ENCODE data around the gene ARFGEF3. TPM values are rescaled to one million over a fixed set of nuclear protein-coding genes. Genes with fewer than 3 reads are reported as not detected.

The ARFGEF3 gene
- total RNA-seq, 2 donors from 2014 or later = 3.6 to 8.0 TPM

- Mint-ChIP-seq H3K36me3 (ENCODE audit: low read depth) (no peaks in the 10 kb centered on the region), H3K9me3 (peaks cover 3% of the 10 kb centered on the region), H3K27me3 (peaks cover 34% of the 10 kb centered on the region), H3K4me1 (peaks cover under 1% of the 10 kb centered on the region), H3K4me3 (no peak overlapping the region), H3K27ac (no peak overlapping the region)
- ATAC-seq (replicated peaks) = no peak
Measured at GRCh38 chr6:138155443-138155842, 6.3 kb upstream of the ARFGEF3 start.

- H3K36me3 Mint-ChIP-seq (ENCODE audit: low read depth) = peaks cover 6% of the 10 kb centered on the region
- peaks cover 2% of the 10 kb centered on the region for H3K9me3 Mint-ChIP-seq
- H3K4me1 Mint-ChIP-seq = peaks cover 15% of the 10 kb centered on the region
- H3K27ac Mint-ChIP-seq = no peak overlapping the region
- peaks cover 33% of the 10 kb centered on the region for H3K27me3 Mint-ChIP-seq
- no peak overlapping the region for H3K4me3 Mint-ChIP-seq
- ATAC-seq (replicated peaks) = no peak
Measured at GRCh38 chr6:138157986-138158638, 3.6 kb upstream of the ARFGEF3 start.

- H3K9me3 Mint-ChIP-seq = no peaks in the 10 kb centered on the region
- H3K27me3 Mint-ChIP-seq = peaks cover 40% of the 10 kb centered on the region
- peaks cover 6% of the 10 kb centered on the region for H3K36me3 Mint-ChIP-seq (ENCODE audit: low read depth)
- H3K4me3 Mint-ChIP-seq = no peak overlapping the region
- ATAC-seq (replicated peaks) = no peak
- peaks cover 15% of the 10 kb centered on the region for H3K4me1 Mint-ChIP-seq
- no peak overlapping the region for H3K27ac Mint-ChIP-seq
Measured at GRCh38 chr6:138159246-138159645, 2.5 kb upstream of the ARFGEF3 start.

- Mint-ChIP-seq H3K9me3 (no peaks in the 10 kb centered on the region), H3K4me3 (peak overlapping the region; percentile 81), H3K4me1 (peaks cover 15% of the 10 kb centered on the region), H3K36me3 (ENCODE audit: low read depth) (peaks cover 6% of the 10 kb centered on the region), H3K27ac (no peak overlapping the region), H3K27me3 (peaks cover 46% of the 10 kb centered on the region)
- no peak for ATAC-seq (replicated peaks)
Measured at GRCh38 chr6:138160329-138161087, 1.2 kb upstream of the ARFGEF3 start.

- ATAC-seq (replicated peaks) = peak; percentile 20
- Mint-ChIP-seq H3K27ac (no peak overlapping the region), H3K27me3 (peaks cover 46% of the 10 kb centered on the region), H3K9me3 (no peaks in the 10 kb centered on the region), H3K4me1 (peaks cover 15% of the 10 kb centered on the region), H3K4me3 (peak overlapping the region; percentile 81), H3K36me3 (ENCODE audit: low read depth) (peaks cover 6% of the 10 kb centered on the region)
Measured at GRCh38 chr6:138161088-138161337, 726 bp upstream of the ARFGEF3 start.

- peaks cover 6% of the 10 kb centered on the region for H3K36me3 Mint-ChIP-seq (ENCODE audit: low read depth)
- peaks cover 47% of the 10 kb centered on the region for H3K27me3 Mint-ChIP-seq
- H3K4me3 Mint-ChIP-seq = peak overlapping the region; percentile 81
- no peak overlapping the region for H3K27ac Mint-ChIP-seq
- H3K4me1 Mint-ChIP-seq = peaks cover 15% of the 10 kb centered on the region
- ATAC-seq (replicated peaks) = peak; percentile 49
- H3K9me3 Mint-ChIP-seq = no peaks in the 10 kb centered on the region
Measured at GRCh38 chr6:138162111-138162954, 594 bp downstream of the ARFGEF3 start.

GRCh38 chr6:138162955-138163575 lies 1.3 kb downstream of the ARFGEF3 start:
- peaks cover 15% of the 10 kb centered on the region for H3K4me1 Mint-ChIP-seq
- peak overlapping the region; percentile 81 for H3K4me3 Mint-ChIP-seq
- peaks cover 54% of the 10 kb centered on the region for H3K27me3 Mint-ChIP-seq
- H3K9me3 Mint-ChIP-seq = no peaks in the 10 kb centered on the region
- no peak for ATAC-seq (replicated peaks)
- H3K27ac Mint-ChIP-seq = no peak overlapping the region
- peaks cover 6% of the 10 kb centered on the region for H3K36me3 Mint-ChIP-seq (ENCODE audit: low read depth)

GRCh38 chr6:138175596-138175995 lies 13.9 kb downstream of the ARFGEF3 start:
- peaks cover 27% of the 10 kb centered on the region for H3K27me3 Mint-ChIP-seq
- no peaks in the 10 kb centered on the region for H3K4me1 Mint-ChIP-seq
- H3K27ac Mint-ChIP-seq = no peak overlapping the region
- H3K4me3 Mint-ChIP-seq = no peak overlapping the region
- no peak for ATAC-seq (replicated peaks)
- peaks cover 19% of the 10 kb centered on the region for H3K9me3 Mint-ChIP-seq
- H3K36me3 Mint-ChIP-seq (ENCODE audit: low read depth) = no peaks in the 10 kb centered on the region

GRCh38 chr6:138176652-138177232 lies 15.0 kb downstream of the ARFGEF3 start:
- Mint-ChIP-seq H3K4me1 (no peaks in the 10 kb centered on the region), H3K4me3 (no peak overlapping the region), H3K27ac (no peak overlapping the region), H3K36me3 (ENCODE audit: low read depth) (no peaks in the 10 kb centered on the region), H3K27me3 (peaks cover 27% of the 10 kb centered on the region), H3K9me3 (peaks cover 19% of the 10 kb centered on the region)
- no peak for ATAC-seq (replicated peaks)

- H3K4me1 Mint-ChIP-seq = no peaks in the 10 kb centered on the region
- peaks cover 8% of the 10 kb centered on the region for H3K9me3 Mint-ChIP-seq
- H3K27ac Mint-ChIP-seq = no peak overlapping the region
- no peak for ATAC-seq (replicated peaks)
- peaks cover 37% of the 10 kb centered on the region for H3K27me3 Mint-ChIP-seq
- no peak overlapping the region for H3K4me3 Mint-ChIP-seq
- no peaks in the 10 kb centered on the region for H3K36me3 Mint-ChIP-seq (ENCODE audit: low read depth)
Measured at GRCh38 chr6:138182939-138183789, 21.4 kb downstream of the ARFGEF3 start.

GRCh38 chr6:138183790-138184134 lies 22.0 kb downstream of the ARFGEF3 start:
- ATAC-seq (replicated peaks) = no peak
- H3K36me3 Mint-ChIP-seq (ENCODE audit: low read depth) = no peaks in the 10 kb centered on the region

GRCh38 chr6:138184230-138184629 lies 22.5 kb downstream of the ARFGEF3 start:
- H3K4me1 Mint-ChIP-seq = no peaks in the 10 kb centered on the region
- ATAC-seq (replicated peaks) = no peak
- no peaks in the 10 kb centered on the region for H3K36me3 Mint-ChIP-seq (ENCODE audit: low read depth)
- H3K27me3 Mint-ChIP-seq = peaks cover 44% of the 10 kb centered on the region
- no peak overlapping the region for H3K4me3 Mint-ChIP-seq
- peaks cover 3% of the 10 kb centered on the region for H3K9me3 Mint-ChIP-seq
- H3K27ac Mint-ChIP-seq = no peak overlapping the region

More at GRCh38 chr6:138183790-138184134, 22.0 kb downstream of the ARFGEF3 start:
- Mint-ChIP-seq H3K4me3 (no peak overlapping the region), H3K27me3 (peaks cover 40% of the 10 kb centered on the region), H3K27ac (no peak overlapping the region), H3K9me3 (peaks cover 3% of the 10 kb centered on the region), H3K4me1 (no peaks in the 10 kb centered on the region)

GRCh38 chr6:138187156-138187555 lies 25.4 kb downstream of the ARFGEF3 start:
- no peak for ATAC-seq (replicated peaks)
- Mint-ChIP-seq H3K27me3 (peaks cover 61% of the 10 kb centered on the region), H3K4me3 (no peak overlapping the region), H3K27ac (no peak overlapping the region), H3K9me3 (no peaks in the 10 kb centered on the region), H3K4me1 (no peaks in the 10 kb centered on the region), H3K36me3 (ENCODE audit: low read depth) (no peaks in the 10 kb centered on the region)
